HG03135 (cell line): ENCODE data around the gene BCAS4.
A peak's percentile ranks its signal among the peaks of the same experiment; 100 is the strongest.
"Not testable (repeated sequence)": the region's sequence is repeated elsewhere in the genome, so short reads cannot be mapped to it uniquely, and the experiment has no call there.

Experiments used
- ATAC-seq: cut with Tn5 transposase; IDR thresholded peaks from one replicate; pipeline ENCODE4 v1.9.1; 2021; ENCODE audit warnings: mild to moderate bottlenecking, moderate library complexity; ENCODE audit not compliant: unreplicated experiment

Gene BCAS4, protein sequence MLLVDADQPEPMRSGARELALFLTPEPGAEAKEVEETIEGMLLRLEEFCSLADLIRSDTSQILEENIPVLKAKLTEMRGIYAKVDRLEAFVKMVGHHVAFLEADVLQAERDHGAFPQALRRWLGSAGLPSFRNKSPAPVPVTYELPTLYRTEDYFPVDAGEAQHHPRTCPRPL

DNA sequence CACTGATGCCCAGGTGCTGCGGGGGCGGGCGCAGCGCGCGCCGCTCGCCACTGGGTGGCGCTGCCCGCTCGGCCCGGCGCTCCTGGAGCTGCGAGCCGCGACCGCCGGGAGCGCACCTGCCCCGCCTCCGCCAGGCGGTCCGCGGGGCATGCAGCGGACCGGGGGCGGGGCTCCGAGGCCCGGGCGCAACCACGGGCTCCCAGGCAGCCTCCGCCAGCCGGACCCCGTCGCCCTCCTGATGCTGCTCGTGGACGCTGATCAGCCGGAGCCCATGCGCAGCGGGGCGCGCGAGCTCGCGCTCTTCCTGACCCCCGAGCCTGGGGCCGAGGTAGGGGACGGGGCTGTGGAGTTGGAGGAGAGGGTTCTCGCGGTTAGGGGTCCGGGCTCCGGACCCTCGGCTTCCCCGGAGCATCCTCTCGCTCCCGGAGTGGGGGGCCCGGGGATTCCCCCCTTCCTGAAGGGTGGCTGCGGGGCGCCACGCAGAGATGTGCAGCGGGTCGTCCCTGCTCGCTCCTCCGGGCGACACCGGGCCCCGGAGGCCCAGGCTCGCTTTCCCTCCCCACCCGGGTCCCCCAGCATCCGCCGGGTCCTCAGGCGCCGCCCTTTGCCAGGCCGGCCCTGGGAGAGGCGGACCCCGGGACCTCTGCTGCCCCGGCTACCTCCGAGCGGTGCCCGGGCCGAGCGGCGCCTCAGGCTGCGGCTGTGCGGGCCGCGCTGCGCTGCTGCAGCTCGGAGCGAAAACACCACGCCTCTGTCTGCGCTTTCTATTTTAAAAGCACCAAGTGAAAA is at the start of gene BCAS4:
TSS of gene BCAS4 (plus strand) at position 216 of the 789 bp plus-strand sequence. CDS start at position 239, 23 bp downstream.
- peak; percentile 51 for ATAC-seq

DNA sequence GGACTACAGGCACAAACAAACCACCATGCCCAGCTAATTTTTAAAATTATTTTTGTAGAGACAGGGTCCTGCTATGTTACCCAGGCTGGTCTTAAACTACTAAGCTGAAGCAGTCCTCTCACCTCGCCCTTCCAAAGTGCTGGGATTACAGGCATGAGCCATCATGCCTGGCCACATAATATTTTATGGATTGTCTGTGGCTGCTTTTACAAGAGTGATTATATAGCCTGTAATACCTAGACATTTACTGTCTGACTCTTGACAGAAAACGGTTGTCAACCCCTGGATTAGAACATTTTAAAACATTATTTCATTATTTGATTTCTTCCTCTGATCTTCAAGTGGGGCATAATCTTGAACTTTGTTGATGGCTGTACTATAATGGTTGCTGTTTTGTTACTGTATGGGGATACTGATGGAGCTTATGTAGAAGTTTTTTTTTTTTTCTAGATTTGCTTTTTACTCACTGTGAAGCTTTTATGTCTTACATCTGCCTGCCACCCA is 49.2 kb upstream of the BCAS4 start:
- no peak for ATAC-seq

DNA sequence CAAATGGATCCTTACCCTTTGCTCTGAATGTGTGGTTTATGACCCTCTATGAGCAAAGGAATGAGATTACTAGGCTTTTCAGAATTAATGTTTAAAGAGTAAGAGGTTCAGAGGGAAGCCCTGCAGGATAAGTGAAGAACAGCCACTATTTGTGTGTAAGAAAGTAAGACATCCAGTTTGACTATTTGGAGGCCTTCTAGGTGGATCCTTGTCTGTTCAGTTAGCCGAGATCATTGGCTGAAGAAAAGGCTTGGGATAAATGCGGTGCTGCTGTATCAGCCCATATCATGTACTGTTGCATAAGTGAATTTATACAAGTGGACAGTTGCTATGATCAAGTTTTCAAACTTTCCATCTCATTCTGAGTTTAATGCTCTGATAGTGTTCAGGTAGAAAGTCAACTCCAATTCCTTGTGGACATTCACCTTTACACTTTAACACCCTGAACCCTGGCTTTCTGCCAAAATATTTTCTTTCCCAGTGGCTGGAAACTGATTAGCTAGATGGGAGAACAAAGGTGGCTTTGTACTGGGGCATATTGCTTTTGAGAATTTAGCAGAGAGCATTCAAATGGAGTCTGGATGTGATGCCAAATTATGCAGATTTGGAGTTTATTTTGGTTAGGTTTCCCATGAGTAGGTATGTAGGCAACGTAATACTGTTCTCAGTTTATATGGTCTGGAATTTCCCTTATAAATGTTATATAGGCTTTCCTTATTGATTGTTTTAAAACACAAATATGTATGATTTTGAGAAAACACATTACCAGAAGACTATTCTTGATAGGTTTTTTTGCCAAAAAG is 48.5 kb upstream of the BCAS4 start:
- no peak for ATAC-seq

DNA sequence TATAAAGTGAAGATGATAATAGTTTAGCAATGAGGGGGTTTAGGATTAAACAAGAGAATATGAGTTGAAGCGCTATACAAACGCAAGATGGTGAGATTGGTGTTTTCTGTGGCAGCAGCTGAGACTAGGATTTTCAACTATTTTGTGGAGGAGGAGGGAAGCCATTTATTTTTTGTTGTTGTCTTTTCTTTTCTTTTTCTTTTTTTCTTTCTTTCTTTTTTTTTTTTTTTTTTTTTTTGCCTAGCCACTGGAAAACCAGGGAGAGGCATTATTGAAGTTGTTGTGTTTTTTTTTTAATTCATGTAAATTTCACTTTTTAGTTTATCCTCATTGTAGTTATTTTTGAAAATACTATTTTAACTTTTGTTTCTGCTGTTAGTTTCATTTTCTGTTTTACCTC is 47.6 kb upstream of the BCAS4 start:
- ATAC-seq: no peak

DNA sequence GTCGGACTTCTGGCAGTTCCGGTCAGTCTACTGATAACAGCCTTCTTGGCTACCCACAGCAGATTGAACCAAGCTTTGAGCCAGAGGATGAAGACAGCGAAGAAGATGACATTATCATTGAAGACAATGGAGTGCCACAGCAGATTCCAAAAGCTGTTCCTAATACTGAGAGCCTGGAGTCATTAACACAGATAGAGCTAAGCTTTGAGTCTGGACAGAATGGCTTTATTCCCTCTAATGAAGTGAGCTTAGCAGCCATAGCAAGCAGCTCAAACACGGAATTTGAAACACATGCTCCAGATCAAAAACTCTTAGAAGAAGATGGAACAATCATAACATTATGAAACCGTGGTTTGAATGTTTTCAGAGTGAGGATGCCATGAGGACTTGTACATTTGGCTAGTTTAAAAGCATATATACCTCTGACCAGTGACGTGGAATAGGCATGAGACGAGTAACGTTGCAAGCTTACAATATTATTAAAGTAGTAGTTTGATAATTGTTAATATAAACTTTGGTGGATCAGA is 44.7 kb upstream of the BCAS4 start:
- ATAC-seq: no peak

DNA sequence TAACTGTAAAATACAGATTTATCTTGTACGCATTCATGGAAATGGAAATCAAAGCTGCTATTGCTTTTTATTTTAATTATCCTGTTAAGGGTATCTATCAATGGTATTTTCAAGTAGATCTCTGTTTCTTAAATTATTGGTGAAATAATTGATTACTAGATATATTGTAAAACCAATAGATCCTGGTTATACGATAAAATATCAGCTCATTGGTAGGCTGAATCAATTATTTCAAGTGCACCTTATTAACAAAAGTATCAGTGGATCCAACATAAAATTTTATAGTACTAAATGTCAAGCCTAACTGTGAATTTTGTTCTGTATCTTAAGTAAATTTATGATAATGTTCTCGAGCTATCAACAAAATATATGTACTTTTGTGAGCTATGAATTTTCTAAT is 41.7 kb upstream of the BCAS4 start:
- no peak for ATAC-seq

DNA sequence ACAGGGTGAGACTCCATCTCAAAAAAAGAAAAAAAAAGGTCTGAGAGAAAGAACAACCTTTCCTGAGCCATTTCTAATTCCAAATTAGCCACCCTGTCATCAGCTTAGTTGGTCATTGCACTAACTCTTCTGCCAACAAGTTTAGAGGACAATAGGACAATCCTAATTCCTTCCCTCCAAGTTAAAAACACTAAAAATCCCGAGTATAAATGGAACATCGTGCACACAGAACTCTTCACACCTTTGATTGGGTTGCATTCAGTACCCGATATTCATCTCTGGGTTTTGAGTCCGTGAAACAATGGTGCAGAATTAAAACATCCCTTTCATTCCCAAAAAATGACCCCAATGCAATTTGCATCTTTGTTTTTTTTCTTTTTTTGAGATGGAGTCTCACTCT is 40.4 kb upstream of the BCAS4 start:
- no peak for ATAC-seq

DNA sequence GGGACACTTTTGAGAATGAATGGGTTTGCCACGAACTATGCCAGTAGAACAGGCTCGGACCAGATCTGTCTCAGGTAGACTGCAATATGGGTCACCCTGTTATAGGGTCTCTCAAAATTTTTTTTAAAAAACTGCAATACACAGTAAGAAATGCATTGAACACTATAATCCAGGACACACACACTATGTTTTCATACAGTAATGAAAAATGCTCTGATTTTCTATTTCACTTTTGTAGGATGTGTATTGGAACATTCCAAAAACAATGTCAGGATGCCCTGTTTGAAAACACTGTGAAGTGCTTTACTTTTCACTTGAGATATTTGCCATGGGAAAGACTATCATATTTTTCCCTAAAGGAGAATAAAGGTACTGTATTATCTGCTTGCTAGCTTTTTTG is 38.4 kb upstream of the BCAS4 start:
- ATAC-seq: no peak

DNA sequence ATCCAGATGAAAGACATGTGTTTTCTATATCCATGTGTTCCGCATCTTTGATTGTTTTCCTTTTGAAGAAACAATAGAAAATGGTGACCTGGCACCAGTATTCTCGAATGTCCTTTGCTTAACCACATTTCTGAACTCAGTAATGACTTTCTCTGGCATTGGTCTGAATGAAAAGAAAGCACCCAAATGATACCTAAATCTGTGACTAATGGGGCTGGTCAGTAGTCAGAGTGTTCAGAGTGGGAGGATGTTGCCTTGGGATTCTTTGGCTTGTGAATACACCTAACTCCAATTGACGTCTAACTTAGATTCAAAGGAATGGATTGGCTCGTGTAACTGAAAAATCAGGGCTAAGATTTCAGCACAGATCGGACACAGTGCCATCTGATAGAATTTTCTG is 36.4 kb upstream of the BCAS4 start:
- no peak for ATAC-seq

DNA sequence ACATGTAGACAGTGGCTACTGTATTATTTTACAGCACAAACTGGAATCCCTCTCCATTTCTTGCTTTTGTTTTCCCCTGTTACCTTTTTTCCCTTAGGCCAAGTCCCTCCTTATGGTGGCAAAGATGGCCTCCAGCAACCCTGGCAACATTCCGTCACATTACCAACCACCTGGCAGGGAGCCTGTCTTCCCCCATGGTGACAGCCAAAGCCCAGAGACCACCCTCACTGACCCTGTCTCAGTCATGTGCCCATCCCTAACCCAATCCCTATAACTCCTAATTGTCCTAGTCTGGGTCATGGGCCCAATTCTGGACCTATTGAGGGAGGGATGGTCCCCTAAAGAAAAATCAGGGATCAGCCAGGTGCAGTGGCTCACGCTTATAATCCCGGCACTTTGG is 35.9 kb upstream of the BCAS4 start:
- no peak for ATAC-seq

DNA sequence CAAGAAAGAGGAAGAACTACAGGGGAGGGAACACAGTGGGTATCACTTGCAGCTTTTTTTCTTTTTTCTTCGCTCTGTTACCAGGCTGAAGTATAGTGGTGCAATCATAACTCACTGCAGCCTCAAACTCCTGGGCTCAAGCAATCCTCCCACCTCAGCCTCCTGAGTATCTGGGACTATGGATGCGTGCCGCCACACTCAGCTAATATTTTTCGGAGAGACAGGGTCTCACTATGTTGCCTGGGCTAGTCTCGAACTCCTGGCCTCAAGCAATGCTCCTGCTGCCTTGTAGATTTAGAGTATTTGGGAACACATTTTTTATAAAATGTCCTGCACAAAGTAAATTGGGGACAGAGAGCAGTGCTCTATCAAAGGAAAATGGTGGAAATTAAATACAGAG is 35.2 kb upstream of the BCAS4 start:
- no peak for ATAC-seq

DNA sequence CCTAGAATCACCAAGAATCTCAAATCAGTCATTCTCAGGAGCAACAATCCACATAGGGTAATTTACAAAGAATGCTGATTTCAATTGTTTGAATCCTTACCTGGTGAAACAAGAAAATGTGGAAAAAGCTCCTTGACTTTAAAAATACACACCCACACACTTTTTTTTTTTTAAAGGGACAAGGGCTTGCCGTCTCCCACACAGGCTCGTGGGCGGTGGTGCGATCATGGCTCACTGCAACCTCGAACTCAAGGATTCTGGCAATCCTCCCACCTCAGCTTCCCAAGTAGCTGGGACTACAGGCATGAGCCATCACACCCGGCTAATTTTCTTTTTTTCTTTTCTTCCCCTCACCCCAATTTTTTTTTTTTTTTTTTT is 32.8 kb upstream of the BCAS4 start:
- ATAC-seq: no peak

DNA sequence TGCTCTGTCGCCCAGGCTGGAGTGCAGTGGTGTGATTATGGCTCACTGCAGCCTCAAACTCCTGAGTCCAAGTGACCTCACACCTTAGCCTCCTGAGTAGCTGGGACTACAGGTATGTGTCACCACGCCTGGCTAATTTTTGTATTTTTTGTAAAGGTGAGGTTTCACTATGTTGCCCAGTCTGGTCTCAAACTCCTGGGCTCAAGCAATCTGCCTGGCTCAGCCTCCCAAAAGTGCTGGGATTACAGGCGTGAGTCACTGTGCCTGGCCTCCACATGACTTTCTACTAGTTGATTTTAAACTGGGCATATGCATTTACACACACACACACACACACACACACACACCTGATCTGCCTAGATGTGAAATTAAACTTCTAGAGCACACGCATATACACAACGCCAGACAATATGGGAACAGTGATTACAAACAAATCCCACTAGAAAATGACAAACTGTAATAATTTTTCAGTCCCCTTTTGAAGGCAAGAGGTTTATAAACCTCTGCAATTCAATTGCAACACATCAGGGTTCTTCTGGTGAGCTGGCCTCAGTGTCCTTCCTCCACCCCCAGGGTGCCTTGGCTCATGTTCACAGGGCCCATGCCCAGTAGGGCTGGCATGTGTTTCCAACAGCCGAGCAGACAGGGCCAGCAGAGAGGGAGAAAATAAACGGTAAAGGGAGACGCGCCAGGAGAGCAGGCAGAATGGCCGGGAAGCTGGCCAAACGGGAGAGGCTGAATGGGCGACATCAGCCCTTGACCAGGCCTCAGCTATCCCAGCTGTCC is 32.2 kb upstream of the BCAS4 start:
- no peak for ATAC-seq

DNA sequence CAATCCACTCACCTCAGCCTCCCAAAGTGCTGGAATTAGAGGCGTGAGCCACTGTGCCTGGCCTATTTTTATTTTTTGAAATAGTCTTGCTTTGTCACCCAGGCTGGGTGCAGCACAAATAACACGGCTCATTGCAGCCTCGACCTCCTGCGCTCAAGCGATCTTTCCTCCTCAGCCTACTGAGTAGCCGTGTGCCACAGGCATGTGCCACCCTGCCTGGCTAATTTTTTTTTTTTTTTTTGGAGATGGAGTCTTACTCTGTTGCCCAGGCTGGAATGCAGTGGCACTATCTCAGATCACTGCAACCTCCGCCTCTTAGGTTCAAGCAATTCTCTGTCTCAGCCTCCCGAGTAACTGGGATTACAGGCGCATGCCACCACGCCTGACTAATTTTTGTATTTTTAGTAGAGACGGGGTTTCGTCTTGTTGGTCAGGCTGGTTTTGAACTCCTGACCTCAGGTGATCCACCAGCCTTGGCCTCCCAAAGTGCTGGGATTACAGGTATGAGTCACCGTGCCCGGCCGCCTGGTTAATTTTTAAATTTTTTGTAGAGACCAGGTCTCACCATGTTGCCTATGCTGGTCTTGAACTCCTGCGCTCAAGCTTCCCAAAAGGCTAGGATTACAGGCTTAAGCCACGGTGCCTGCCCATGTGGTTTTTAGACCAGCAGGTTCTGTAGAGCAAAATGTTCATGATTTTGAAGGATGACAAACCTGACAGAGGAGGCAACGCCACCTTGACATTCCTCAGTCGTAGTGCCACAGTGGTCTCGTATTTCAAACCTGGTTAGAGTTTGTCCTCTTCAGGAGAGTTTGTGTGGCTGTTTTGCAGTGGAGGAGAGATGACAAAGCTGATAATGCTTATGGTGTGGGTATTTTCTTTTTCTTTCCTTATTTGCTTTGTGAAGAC is 31.1 kb upstream of the BCAS4 start:
- ATAC-seq: not testable (repeated sequence)

DNA sequence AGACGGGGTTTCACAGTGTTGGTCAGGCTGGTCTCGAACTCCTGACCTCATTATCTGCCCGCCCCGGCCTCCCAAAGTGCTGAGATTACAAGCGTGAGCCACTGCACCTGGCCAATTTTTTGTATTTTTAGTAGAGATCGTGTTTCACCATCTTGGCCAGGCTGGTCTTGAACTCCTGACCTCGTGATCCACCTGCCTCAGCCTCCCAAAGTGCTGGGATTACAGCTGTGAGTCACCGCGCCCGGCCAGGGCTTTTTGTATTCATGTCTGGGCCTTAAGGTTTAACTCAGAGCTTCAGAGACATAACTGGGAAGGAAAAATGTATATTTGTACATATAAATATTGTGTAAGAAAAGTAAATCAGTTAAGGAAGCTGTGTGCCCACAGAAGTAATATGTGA is 29.6 kb upstream of the BCAS4 start:
- ATAC-seq: not testable (repeated sequence)

DNA sequence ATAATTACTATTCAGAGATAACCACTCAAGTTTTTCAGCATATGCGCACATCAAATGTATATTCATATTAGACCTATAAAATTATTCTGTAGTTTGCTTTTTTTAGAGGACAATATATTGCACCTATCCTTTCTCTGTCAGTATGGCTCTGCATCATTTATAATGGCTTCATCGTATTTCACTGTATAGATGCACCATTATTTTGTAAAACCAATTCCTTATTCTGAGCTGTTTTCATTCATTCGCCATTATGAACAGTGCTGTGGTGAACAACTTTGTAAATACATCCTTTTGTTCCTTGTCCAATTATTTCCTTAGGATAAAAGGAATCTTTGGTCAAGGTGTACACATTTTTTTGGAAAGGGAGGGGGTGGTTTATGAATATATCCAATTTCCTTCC is 29.2 kb upstream of the BCAS4 start:
- no peak for ATAC-seq

DNA sequence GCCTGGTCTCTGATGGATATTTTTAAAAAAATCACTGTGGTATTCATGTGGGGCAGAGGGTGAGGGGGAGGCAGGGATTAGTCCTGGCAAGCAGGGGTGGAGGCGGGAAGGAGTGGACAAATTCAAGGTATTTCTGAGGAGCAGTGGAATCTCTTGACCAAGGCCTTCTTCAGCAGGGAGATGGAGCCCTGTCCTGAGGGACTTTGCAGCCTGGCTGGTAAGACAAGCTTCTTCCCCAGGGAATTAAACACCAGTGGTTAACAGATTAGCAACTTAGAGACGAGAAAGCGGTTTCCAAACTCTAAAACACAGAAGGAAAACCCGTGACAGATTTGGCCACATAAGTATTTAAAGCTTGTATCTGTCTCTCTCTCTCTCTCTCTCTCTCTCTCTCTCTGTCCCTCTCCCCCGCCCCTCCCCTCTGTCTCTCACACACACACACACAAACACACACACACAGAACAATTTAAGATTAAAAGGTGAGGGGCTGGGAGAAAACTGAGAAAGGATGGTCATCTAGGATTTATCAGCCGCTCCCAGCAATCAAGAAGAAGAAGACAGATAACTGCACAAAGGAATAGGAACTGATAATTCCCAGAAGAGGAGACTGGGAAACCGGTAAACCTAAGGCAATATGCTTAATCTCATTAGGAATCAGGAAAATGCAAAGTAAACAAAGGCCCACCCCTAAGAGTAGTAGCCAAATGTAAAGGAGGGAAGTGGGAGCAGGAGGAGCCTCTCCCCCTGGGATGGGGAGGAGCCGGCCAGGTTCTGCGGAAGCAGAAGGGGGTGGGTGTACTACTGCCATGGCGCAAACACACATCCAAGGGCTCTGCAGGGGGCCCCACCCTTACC is 27.7 kb upstream of the BCAS4 start:
- not testable (repeated sequence) for ATAC-seq

DNA sequence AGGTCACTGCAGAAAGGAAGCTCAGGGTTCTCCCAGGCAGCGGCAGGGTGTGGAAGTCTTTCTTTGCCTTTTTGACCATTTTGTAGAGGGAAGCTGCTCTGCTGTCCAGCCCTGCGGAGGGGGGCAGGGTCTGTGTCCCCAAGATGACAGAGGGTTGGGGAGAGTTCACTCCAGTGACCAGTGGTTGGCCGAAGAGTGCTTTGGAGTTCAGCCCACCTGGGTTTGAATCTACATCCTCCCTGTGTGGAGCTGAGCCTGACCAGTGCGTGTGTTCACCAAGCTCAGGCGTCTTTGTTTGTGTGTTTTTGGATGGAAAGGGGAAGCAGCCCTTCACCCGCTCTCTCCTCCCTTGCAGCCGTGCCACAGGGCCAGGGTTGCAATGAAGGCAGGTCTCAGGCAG is 25.9 kb upstream of the BCAS4 start:
- not testable (repeated sequence) for ATAC-seq
